OCI-LY7 (cell line): ENCODE measurements around the gene LRRN3. TPM values are rescaled to one million over a fixed set of nuclear protein-coding genes. Genes with fewer than 3 reads are reported as not detected.

Experiments
- BruUV-seq: library from RNA; stranded (reverse); fragments of 400-500 nt; replicated peaks from 2 replicates; lab custom pipeline; 2021; lab: Mats Ljungman, UMichigan
- CTCF ChIA-PET: fragments of 300-600 bp; sonication (Branson Sonifier 250); formaldehyde crosslinking; loops from one replicate; lab custom pipeline; 2022; ENCODE audit warnings: antibody characterized with exemption; ENCODE audit not compliant: unreplicated experiment; lab: Charles Lee
- POLR2A ChIA-PET: fragments of 300-600 bp; sonication (Branson Sonifier 250); formaldehyde crosslinking; loops from one replicate; lab custom pipeline; 2022; ENCODE audit warnings: antibody characterized with exemption; lab: Charles Lee
- DNase-seq: peaks from one replicate; pipeline ENCODE4 v3.0.0-alpha.2; 2015; ENCODE audit warnings: low spot score
- H2AFZ ChIP-seq: fragments of 200-600 bp; sonication (generic), shearing (Covaris generic); 2 replicates; pipeline ENCODE4 v1.6.1; 2014; ENCODE audit warnings: mild to moderate bottlenecking, antibody characterized with exemption, low read length, moderate library complexity
- H3K27ac ChIP-seq: fragments of 200-600 bp; sonication (generic); 2 replicates; pipeline ENCODE4 v1.5.1; 2014; ENCODE audit warnings: mixed run types, low read depth, mild to moderate bottlenecking, moderate library complexity, low read length, inconsistent platforms; ENCODE audit not compliant: poor library complexity, severe bottlenecking
- H3K36me3 ChIP-seq: fragments of 200-600 bp; sonication (generic); 2 replicates; pipeline ENCODE4 v1.6.1; 2014; ENCODE audit warnings: mild to moderate bottlenecking, antibody characterized with exemption, low read length, moderate library complexity, mixed read lengths; ENCODE audit not compliant: insufficient read depth
- H3K4me1 ChIP-seq: fragments of 200-600 bp; sonication (generic); 2 replicates; pipeline ENCODE4 v1.5.1; 2014; ENCODE audit warnings: mild to moderate bottlenecking, low read length; ENCODE audit not compliant: insufficient read depth, poor library complexity, severe bottlenecking
- H3K4me2 ChIP-seq: fragments of 200-600 bp; sonication (generic); 2 replicates; pipeline ENCODE4 v1.6.1; 2014; ENCODE audit warnings: mild to moderate bottlenecking, low read length
- H3K4me3 ChIP-seq: fragments of 200-600 bp; sonication (generic); 2 replicates; pipeline ENCODE4 v1.5.1; 2014; ENCODE audit warnings: mild to moderate bottlenecking, low read depth, low read length; ENCODE audit not compliant: poor library complexity, severe bottlenecking
- H3K79me2 ChIP-seq: fragments of 200-600 bp; sonication (generic); 2 replicates; pipeline ENCODE4 v1.6.1; 2016; ENCODE audit warnings: low read depth, mild to moderate bottlenecking, low read length, moderate library complexity, mixed read lengths; ENCODE audit not compliant: insufficient read depth
- H3K9me2 ChIP-seq: fragments of 200-600 bp; sonication (generic); 2 replicates; pipeline ENCODE4 v1.6.1; 2016; ENCODE audit warnings: mild to moderate bottlenecking, low read length, mixed read lengths; ENCODE audit not compliant: insufficient read depth
- H3K9me3 ChIP-seq: fragments of 200-600 bp; sonication (generic); 2 replicates; pipeline ENCODE4 v1.6.1; 2014; ENCODE audit warnings: mild to moderate bottlenecking, mixed run types, low read length, mixed read lengths
- H4K20me1 ChIP-seq: fragments of 200-600 bp; sonication (generic); 2 replicates; pipeline ENCODE4 v1.6.1; 2014; ENCODE audit warnings: mild to moderate bottlenecking, antibody characterized with exemption, low read length, moderate library complexity, mixed read lengths; ENCODE audit not compliant: insufficient read depth
- EZH2phosphoT487 ChIP-seq: fragments of 200-600 bp; sonication (generic); IDR thresholded peaks from 2 replicates; pipeline ENCODE4 v1.6.1; 2018; ENCODE audit warnings: low read depth, borderline replicate concordance, mild to moderate bottlenecking, mixed run types, antibody characterized with exemption, low read length, moderate library complexity, mixed read lengths
- intact Hi-C: fragments of 100-400 bp; cut with micrococcal nuclease; formaldehyde crosslinking; loops from one replicate; pipeline ENCODE4 v1.10.0; 2022; ENCODE audit not compliant: unreplicated experiment
- total RNA-seq, 2 experiments: library from RNA; depleted of rRNA in 1 of 2; stranded (reverse); fragments of >200 nt in 1 of 2; shearing (Covaris generic) in 1 of 2; gene quantifications; 2 replicates each; pipeline ENCODE4 v1.2.3, GENCODE V29; 2014 to 2022
- TF ChIP-seq, protein P1 (sequence below): fragments of 200-600 bp; sonication (generic); conservative IDR thresholded peaks from 2 replicates; pipeline ENCODE4 v1.5.1; 2014; ENCODE audit warnings: mild to moderate bottlenecking, antibody characterized with exemption, low read length, moderate library complexity, mixed read lengths

The LRRN3 gene
- total RNA-seq, 2 experiments from 2014 or later = not detected

DNA sequence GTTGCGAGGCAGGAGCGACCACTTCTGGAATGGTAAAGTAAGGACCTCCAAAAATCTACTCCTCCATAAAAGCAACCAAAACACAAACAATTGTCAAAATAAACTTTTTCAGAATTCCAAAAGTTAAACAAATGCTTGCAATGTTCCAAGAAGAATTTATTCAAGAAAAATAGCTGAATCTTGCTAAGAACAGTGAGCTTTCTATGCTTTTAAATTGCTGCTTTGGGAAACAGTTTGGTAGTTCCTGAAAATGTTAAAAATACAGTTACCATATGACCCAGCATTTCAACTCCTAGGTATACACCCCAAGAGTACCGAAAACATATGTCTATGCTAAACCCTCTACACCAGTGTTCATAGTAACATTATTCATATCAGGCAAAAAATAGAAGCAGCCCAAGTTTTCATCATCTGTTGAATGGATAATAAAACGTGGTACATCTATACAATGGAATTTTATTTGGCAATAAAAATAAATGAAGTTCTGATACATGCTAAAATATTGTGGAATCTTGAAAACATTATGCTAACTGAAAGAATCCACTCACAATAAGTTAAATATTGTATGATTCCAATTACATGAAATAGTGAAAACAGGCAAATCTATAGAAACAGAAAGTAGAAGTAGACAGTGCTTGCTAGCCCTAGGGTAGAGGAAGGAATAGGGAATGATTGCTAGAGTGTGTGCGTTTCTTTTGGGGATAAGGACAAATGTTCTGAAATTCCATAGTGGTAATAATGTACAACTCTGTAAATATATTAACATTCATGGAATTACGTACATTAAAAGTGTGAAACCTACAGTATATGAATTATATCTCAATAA, 57.0 kb downstream of the LRRN3 start:
- POLR2A ChIA-PET = interaction anchor here (0.7 to 1.5 kb wide), 2 partner anchors 18 to 519 kb away, joined by 3 read pairs; no protein-coding TSS in a partner anchor
- intact Hi-C loops = no loop called here
- H3K4me2 ChIP-seq = no peak overlapping the region
- BruUV-seq = no TSS peak
- no peaks in the 10 kb centered on the region; the same call in 1 of the 2 replicates for H3K9me2 ChIP-seq
- H3K36me3 ChIP-seq = no peaks in the 10 kb centered on the region
- no peaks in the 10 kb centered on the region for H4K20me1 ChIP-seq
- H2AFZ ChIP-seq = no peak overlapping the region
- no peaks in the 10 kb centered on the region for H3K79me2 ChIP-seq
- H3K9me3 ChIP-seq = no peaks in the 10 kb centered on the region
- no peak overlapping the region for H3K4me3 ChIP-seq
- no peak overlapping the region for H3K27ac ChIP-seq
- CTCF ChIA-PET = no interaction called here
- H3K4me1 ChIP-seq = no peaks in the 10 kb centered on the region
- no peak for DNase-seq
- TF ChIP-seq EZH2phosphoT487 = no peak

DNA sequence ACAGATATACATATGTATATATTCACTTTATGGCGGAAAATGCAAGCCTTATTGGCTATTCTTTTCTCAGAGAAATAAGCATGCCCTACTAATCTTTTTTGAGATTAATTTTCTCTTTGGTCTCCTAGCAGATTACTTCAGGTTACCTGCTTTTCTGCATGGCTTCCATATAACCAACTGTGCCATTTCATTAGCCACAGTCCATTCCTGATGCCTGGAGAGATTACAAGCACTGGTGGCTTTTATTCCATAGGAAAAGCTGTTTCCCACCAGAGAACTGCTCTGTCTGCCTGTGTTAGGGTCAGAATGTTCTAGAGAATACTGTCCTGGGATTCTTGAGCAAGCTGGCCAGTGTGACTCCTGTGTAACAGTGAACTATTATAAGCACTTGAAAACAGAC, 59.8 kb downstream of the LRRN3 start:
- Histone ChIP-seq H3K27ac (no peak overlapping the region), H3K4me2 (no peak overlapping the region), H3K79me2 (no peaks in the 10 kb centered on the region), H3K9me3 (no peaks in the 10 kb centered on the region), H3K4me3 (no peak overlapping the region), H3K36me3 (no peaks in the 10 kb centered on the region), H2AFZ (no peak overlapping the region), H3K4me1 (no peaks in the 10 kb centered on the region), H3K9me2 (no peaks in the 10 kb centered on the region; the same call in 1 of the 2 replicates), H4K20me1 (no peaks in the 10 kb centered on the region)
- no peak for DNase-seq
- no TSS peak for BruUV-seq
- CTCF ChIA-PET = no interaction called here
- intact Hi-C loops = no loop called here
- POLR2A ChIA-PET = no interaction called here
- TF ChIP-seq, protein P1, sequence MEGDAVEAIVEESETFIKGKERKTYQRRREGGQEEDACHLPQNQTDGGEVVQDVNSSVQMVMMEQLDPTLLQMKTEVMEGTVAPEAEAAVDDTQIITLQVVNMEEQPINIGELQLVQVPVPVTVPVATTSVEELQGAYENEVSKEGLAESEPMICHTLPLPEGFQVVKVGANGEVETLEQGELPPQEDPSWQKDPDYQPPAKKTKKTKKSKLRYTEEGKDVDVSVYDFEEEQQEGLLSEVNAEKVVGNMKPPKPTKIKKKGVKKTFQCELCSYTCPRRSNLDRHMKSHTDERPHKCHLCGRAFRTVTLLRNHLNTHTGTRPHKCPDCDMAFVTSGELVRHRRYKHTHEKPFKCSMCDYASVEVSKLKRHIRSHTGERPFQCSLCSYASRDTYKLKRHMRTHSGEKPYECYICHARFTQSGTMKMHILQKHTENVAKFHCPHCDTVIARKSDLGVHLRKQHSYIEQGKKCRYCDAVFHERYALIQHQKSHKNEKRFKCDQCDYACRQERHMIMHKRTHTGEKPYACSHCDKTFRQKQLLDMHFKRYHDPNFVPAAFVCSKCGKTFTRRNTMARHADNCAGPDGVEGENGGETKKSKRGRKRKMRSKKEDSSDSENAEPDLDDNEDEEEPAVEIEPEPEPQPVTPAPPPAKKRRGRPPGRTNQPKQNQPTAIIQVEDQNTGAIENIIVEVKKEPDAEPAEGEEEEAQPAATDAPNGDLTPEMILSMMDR = no peak
- TF ChIP-seq EZH2phosphoT487 = no peak

DNA sequence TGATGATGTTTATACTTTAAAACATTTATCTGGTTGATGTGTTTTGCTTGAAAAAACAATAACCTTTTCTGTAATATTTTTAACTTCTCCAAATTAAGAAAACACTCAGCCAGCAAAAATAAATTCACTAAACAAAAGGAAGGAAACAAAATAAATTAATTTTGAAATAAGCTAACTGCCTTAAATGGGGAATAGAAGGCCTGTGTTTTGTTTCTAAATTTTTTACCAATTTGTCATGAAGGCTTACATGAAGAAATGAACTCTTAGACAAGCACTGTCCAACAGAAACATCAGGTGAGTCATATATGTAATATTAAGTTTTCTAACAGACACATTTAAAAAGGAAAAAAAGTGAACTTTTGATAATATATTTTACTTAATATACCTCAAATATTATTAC, 68.5 kb downstream of the LRRN3 start:
- no peak overlapping the region for H3K4me3 ChIP-seq
- H3K9me2 ChIP-seq = no peaks in the 10 kb centered on the region
- no peak overlapping the region for H3K27ac ChIP-seq
- H3K4me1 ChIP-seq = no peaks in the 10 kb centered on the region
- TF ChIP-seq, protein P1 = no peak
- TF ChIP-seq EZH2phosphoT487 = no peak
- H3K4me2 ChIP-seq = no peak overlapping the region
- no peaks in the 10 kb centered on the region for H3K79me2 ChIP-seq
- H3K36me3 ChIP-seq = no peaks in the 10 kb centered on the region
- BruUV-seq = no TSS peak
- no peaks in the 10 kb centered on the region for H3K9me3 ChIP-seq
- no peaks in the 10 kb centered on the region for H4K20me1 ChIP-seq
- no peak overlapping the region for H2AFZ ChIP-seq
- intact Hi-C loops = no loop called here
- POLR2A ChIA-PET = interaction anchor here (0.5 kb wide), 1 partner anchor 25 kb away, joined by 3 read pairs; no protein-coding TSS in a partner anchor
- CTCF ChIA-PET = no interaction called here
- no peak for DNase-seq
